GM23248 (cell line): ENCODE measurements around the gene GPR35.

Experiments used
- EZH2 ChIP-seq: fragments of 200-600 bp; sonication (generic); IDR thresholded peaks from 2 replicates; pipeline ENCODE4 v1.6.1; 2018; ENCODE audit warnings: antibody characterized with exemption, mild to moderate bottlenecking; ENCODE audit not compliant: insufficient read depth, poor library complexity, severe bottlenecking
- EZH2phosphoT487 ChIP-seq: fragments of 200-600 bp; sonication (generic); IDR thresholded peaks from 2 replicates; pipeline ENCODE4 v1.6.1; 2018; ENCODE audit warnings: antibody characterized with exemption, moderate library complexity, mild to moderate bottlenecking, low read depth; ENCODE audit not compliant: insufficient read depth

DNA sequence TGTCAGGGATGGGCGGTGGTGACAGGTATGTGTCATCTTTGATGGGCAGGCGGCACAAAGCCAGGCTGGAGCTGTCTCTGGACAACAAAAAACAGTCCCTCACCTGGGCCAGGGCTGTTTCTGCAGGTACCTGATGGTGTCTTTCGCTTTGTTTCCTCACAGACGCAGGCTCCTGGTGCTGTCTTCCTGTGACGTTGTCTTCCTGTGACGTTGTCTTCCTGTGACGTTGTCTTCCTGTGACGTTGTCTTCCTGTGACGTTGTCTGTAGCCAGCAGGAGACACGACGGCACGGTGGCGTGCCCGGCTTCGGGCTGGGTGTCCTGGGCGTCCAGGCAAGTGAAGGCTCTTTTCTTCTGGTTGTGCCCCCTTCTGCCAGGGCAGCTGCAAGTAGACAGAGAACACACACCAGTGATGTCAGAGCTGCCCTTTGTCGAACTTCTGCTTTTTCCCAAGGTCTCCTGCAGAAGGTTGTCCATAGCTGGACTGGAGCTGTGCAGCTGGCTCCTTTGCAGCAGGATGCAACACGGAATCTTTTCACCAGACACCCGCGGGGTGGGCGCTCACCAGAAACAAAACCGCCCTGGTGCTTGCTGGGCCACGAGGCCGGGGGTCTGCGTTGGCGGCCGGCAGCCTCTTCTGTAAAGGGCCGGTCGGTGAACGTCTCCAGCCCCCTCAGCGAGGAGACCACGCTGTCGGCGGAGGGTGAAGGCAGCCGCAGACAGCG, 21.1 kb downstream of the GPR35 start:
- no peak for TF ChIP-seq EZH2
- no peak for TF ChIP-seq EZH2phosphoT487
